Mucosa of rectum (tissue), 2 donors: ENCODE data around the gene CYFIP1.
A peak's percentile ranks its signal among the peaks of the same experiment; 100 is the strongest.

Experiments
- H3K27ac ChIP-seq, 2 donors: one replicate each; pipeline ENCODE4 v1.7.0; 2013; ENCODE audit warnings: inconsistent platforms in 2 of 2, low read depth in 2 of 2, low read length in 2 of 2
- H3K27me3 ChIP-seq, 2 donors: one replicate each; pipeline ENCODE4 v1.7.0; 2013; ENCODE audit warnings: low read length in 2 of 2; ENCODE audit not compliant: control insufficient read depth in 2 of 2, insufficient read depth in 2 of 2
- H3K36me3 ChIP-seq, 2 donors: one replicate each; pipeline ENCODE4 v1.7.0; 2013; ENCODE audit warnings: low read length in 2 of 2; ENCODE audit not compliant: control insufficient read depth in 2 of 2, insufficient read depth in 2 of 2
- H3K4me1 ChIP-seq, 2 donors: one replicate each; pipeline ENCODE4 v1.7.0; 2013; ENCODE audit warnings: low read length in 2 of 2, mild to moderate bottlenecking in 1 of 2; ENCODE audit not compliant: control insufficient read depth in 2 of 2, insufficient read depth in 2 of 2
- H3K4me3 ChIP-seq, 2 donors: one replicate each; pipeline ENCODE4 v1.7.0; 2013; ENCODE audit warnings: low read length in 2 of 2
- H3K9ac ChIP-seq, 2 donors: one replicate each; pipeline ENCODE4 v1.7.0; 2013; ENCODE audit warnings: low read length in 2 of 2, low read depth in 1 of 2, mild to moderate bottlenecking in 1 of 2
- H3K9me3 ChIP-seq, 2 donors: one replicate each; pipeline ENCODE4 v1.7.0; 2013; ENCODE audit warnings: low read length in 2 of 2; ENCODE audit not compliant: control insufficient read depth in 2 of 2
- donor health status: healthy.
- donor health status: Normal muscosa, but diverticular disease.

CYFIP1 gene

GRCh38 chr15:22856659-22857058 is 123.5 kb downstream of the CYFIP1 start:
- no peak overlapping the region for H3K9ac ChIP-seq
- no peaks in the 10 kb centered on the region for H3K27me3 ChIP-seq
- no peaks in the 10 kb centered on the region for H3K4me1 ChIP-seq
- peaks cover 38 to 44% of the 10 kb centered on the region in 2 donors for H3K36me3 ChIP-seq
- H3K27ac ChIP-seq: no peak overlapping the region
- no peak overlapping the region for H3K4me3 ChIP-seq
- no peaks in the 10 kb centered on the region for H3K9me3 ChIP-seq

GRCh38 chr15:22855791-22856190 is 124.4 kb downstream of the CYFIP1 start:
- no peak overlapping the region for H3K27ac ChIP-seq
- H3K27me3 ChIP-seq: no peaks in the 10 kb centered on the region
- no peaks in the 10 kb centered on the region for H3K4me1 ChIP-seq
- peaks cover 29 to 46% of the 10 kb centered on the region in 2 donors for H3K36me3 ChIP-seq
- H3K9ac ChIP-seq: no peak overlapping the region
- H3K9me3 ChIP-seq: no peaks in the 10 kb centered on the region
- no peak overlapping the region for H3K4me3 ChIP-seq

- Histone ChIP-seq H3K36me3 (peaks cover 38 to 54% of the 10 kb centered on the region in 2 donors), H3K4me3 (no peak overlapping the region), H3K27ac (no peak overlapping the region)
Observed at GRCh38 chr15:22851513-22851912, 128.7 kb downstream of the CYFIP1 start.

GRCh38 chr15:22850055-22850454 is 130.1 kb downstream of the CYFIP1 start:
- Histone ChIP-seq H3K27me3 (no peaks in the 10 kb centered on the region), H3K4me1 (no peaks in the 10 kb centered on the region), H3K4me3 (no peak overlapping the region), H3K9me3 (no peaks in the 10 kb centered on the region), H3K27ac (no peak overlapping the region), H3K36me3 (peaks cover 44 to 57% of the 10 kb centered on the region in 2 donors), H3K9ac (no peak overlapping the region)

More at GRCh38 chr15:22851513-22851912, 128.7 kb downstream of the CYFIP1 start:
- no peaks in the 10 kb centered on the region for H3K9me3 ChIP-seq
- H3K4me1 ChIP-seq: no peaks in the 10 kb centered on the region
- no peak overlapping the region for H3K9ac ChIP-seq
- no peaks in the 10 kb centered on the region for H3K27me3 ChIP-seq

GRCh38 chr15:22846073-22846472 is 134.1 kb downstream of the CYFIP1 start:
- Histone ChIP-seq H3K4me3 (no peak overlapping the region), H3K4me1 (no peaks in the 10 kb centered on the region), H3K36me3 (peaks cover 34 to 38% of the 10 kb centered on the region in 2 donors), H3K9me3 (no peaks in the 10 kb centered on the region), H3K9ac (no peak overlapping the region), H3K27ac (no peak overlapping the region), H3K27me3 (no peaks in the 10 kb centered on the region)

GRCh38 chr15:22845289-22845900 is 134.8 kb downstream of the CYFIP1 start:
- Histone ChIP-seq H3K27ac (no peak overlapping the region), H3K4me3 (no peak overlapping the region), H3K9me3 (no peaks in the 10 kb centered on the region), H3K36me3 (peaks cover 33 to 34% of the 10 kb centered on the region in 2 donors), H3K27me3 (no peaks in the 10 kb centered on the region), H3K4me1 (peaks cover 3 to 4% of the 10 kb centered on the region in 2 donors), H3K9ac (no peak overlapping the region)

- Histone ChIP-seq H3K36me3 (peaks cover 27% of the 10 kb centered on the region in 2 donors), H3K4me3 (no peak overlapping the region), H3K27me3 (no peaks in the 10 kb centered on the region), H3K27ac (no peak overlapping the region), H3K4me1 (peaks cover 8 to 9% of the 10 kb centered on the region in 2 donors), H3K9me3 (no peaks in the 10 kb centered on the region), H3K9ac (no peak overlapping the region)
Observed at GRCh38 chr15:22844421-22845288, 135.5 kb downstream of the CYFIP1 start.

- Histone ChIP-seq H3K4me1 (peaks cover 9 to 16% of the 10 kb centered on the region in 2 donors), H3K4me3 (peak overlapping the region; percentile 80 to 97), H3K9ac (peak overlapping the region; percentile 91 to 97), H3K36me3 (peaks cover 3 to 4% of the 10 kb centered on the region in 2 donors), H3K9me3 (no peaks in the 10 kb centered on the region), H3K27me3 (no peaks in the 10 kb centered on the region), H3K27ac (peak overlapping the region; percentile 95 to 99)
Observed at GRCh38 chr15:22839046-22839695, 141.0 kb downstream of the CYFIP1 start.

- Histone ChIP-seq H3K27me3 (no peaks in the 10 kb centered on the region), H3K4me1 (peaks cover 9 to 16% of the 10 kb centered on the region in 2 donors), H3K36me3 (peaks cover 3 to 4% of the 10 kb centered on the region in 2 donors), H3K9ac (peak within 1 kb of the TSS; percentile 91 to 97), H3K4me3 (peak within 1 kb of the TSS; percentile 80 to 97), H3K27ac (peak within 1 kb of the TSS; percentile 95 to 99), H3K9me3 (no peaks in the 10 kb centered on the region)
Observed at GRCh38 chr15:22838292-22839042, 141.7 kb downstream of the CYFIP1 start, which contains the start of gene NIPA2. Gene NIPA2 (plus strand): TSS chr15:22838666. CDS start chr15:22851732, 13,066 bp downstream.
